BLaER1 treated with 17β-estradiol and CSF1 and Interleukin-3, amounts not matched to agents 10 nM and 100 nM (cell line): ENCODE results near the gene CD226.
"Not testable (repeated sequence)": the region's sequence is repeated elsewhere in the genome, so short reads cannot be mapped to it uniquely, and the experiment has no call there.

Experiments used
- H3K27ac ChIP-seq, 11 experiments: shearing (Covaris generic); formaldehyde crosslinking; 2 replicates each; pipeline ENCODE4 v1.8.1; 2022
- H3K27me3 ChIP-seq, 11 experiments: shearing (Covaris generic); formaldehyde crosslinking; 2 replicates each; pipeline ENCODE4 v1.8.1; 2022
- H3K36me3 ChIP-seq, 11 experiments: shearing (Covaris generic); formaldehyde crosslinking; 2 replicates each; pipeline ENCODE4 v1.8.1; 2022
- H3K4me1 ChIP-seq, 10 experiments: shearing (Covaris generic); formaldehyde crosslinking; 2 replicates each; pipeline ENCODE4 v1.8.1; 2022
- H3K4me2 ChIP-seq, 11 experiments: shearing (Covaris generic); formaldehyde crosslinking; 2 replicates each; pipeline ENCODE4 v1.8.1; 2022
- H3K4me3 ChIP-seq, 10 experiments: shearing (Covaris generic); formaldehyde crosslinking; 2 replicates each; pipeline ENCODE4 v1.8.1; 2022
- H3K9ac ChIP-seq, 11 experiments: shearing (Covaris generic); formaldehyde crosslinking; 2 replicates each; pipeline ENCODE4 v1.8.1; 2022
- H3K9me3 ChIP-seq, 11 experiments: shearing (Covaris generic); formaldehyde crosslinking; replicated peaks in 1 of 11; 2 replicates each; pipeline ENCODE4 v1.8.1; 2022
- H4K20me1 ChIP-seq, 11 experiments: shearing (Covaris generic); formaldehyde crosslinking; 2 replicates each; pipeline ENCODE4 v1.8.1; 2022
- Cebpa-rat ChIP-seq, 11 experiments: shearing (Covaris generic); IDR thresholded peaks; 2 replicates each; pipeline ENCODE4 v1.8.1; 2022

CD226 gene

GRCh38 chr18:69870736-69871135, 76.9 kb downstream of the CD226 start:
- Histone ChIP-seq H3K9ac (no peak overlapping the region), H4K20me1 (no peaks in the 10 kb centered on the region), H3K4me3 (no peak overlapping the region), H3K4me1 (no peaks in the 10 kb centered on the region), H3K27me3 (no peaks in the 10 kb centered on the region), H3K9me3 (no peaks in the 10 kb centered on the region), H3K4me2 (no peak overlapping the region), H3K36me3 (no peaks in the 10 kb centered on the region), H3K27ac (no peak overlapping the region)
- TF ChIP-seq Cebpa-rat (IDR thresholded peaks at IDR 0.05) = no peak

- H3K27me3 ChIP-seq = no peaks in the 10 kb centered on the region
- H3K4me3 ChIP-seq = no peak overlapping the region
- no peaks in the 10 kb centered on the region for H4K20me1 ChIP-seq
- no peaks in the 10 kb centered on the region for H3K9me3 ChIP-seq
- no peaks in the 10 kb centered on the region for H3K4me1 ChIP-seq
- H3K4me2 ChIP-seq = no peak overlapping the region
- no peak overlapping the region for H3K27ac ChIP-seq
- no peak for TF ChIP-seq Cebpa-rat (IDR thresholded peaks at IDR 0.05)
- H3K9ac ChIP-seq = no peak overlapping the region
- no peaks in the 10 kb centered on the region for H3K36me3 ChIP-seq
These were observed 81.5 kb downstream of the CD226 start for GRCh38 chr18:69866212-69866611.

- H3K27ac ChIP-seq = no peak overlapping the region
- H3K9me3 ChIP-seq = no peaks in the 10 kb centered on the region
- no peaks in the 10 kb centered on the region for H3K4me1 ChIP-seq
- H3K4me3 ChIP-seq = no peak overlapping the region
- H3K9ac ChIP-seq = no peak overlapping the region
- no peaks in the 10 kb centered on the region for H3K36me3 ChIP-seq
- H3K4me2 ChIP-seq = no peak overlapping the region
- no peak for TF ChIP-seq Cebpa-rat (IDR thresholded peaks at IDR 0.05)
- no peaks in the 10 kb centered on the region for H4K20me1 ChIP-seq
- no peaks in the 10 kb centered on the region for H3K27me3 ChIP-seq
These were observed 81.9 kb downstream of the CD226 start for GRCh38 chr18:69865776-69866175.

GRCh38 chr18:69864802-69865201, 82.9 kb downstream of the CD226 start:
- not testable (repeated sequence) for H3K9me3 ChIP-seq, H4K20me1 ChIP-seq, H3K4me2 ChIP-seq, H3K9ac ChIP-seq, H3K27me3 ChIP-seq, H3K4me1 ChIP-seq, H3K36me3 ChIP-seq, H3K4me3 ChIP-seq, H3K27ac ChIP-seq

- Histone ChIP-seq H4K20me1 (no peaks in the 10 kb centered on the region), H3K36me3 (no peaks in the 10 kb centered on the region), H3K27ac (no peak overlapping the region), H3K4me1 (peaks cover 0 to 6% (median 0%) of the 10 kb centered on the region in 10 experiments; a peak in 4 of 20 replicates), H3K4me3 (no peak overlapping the region), H3K9ac (no peak overlapping the region), H3K9me3 (no peaks in the 10 kb centered on the region), H3K4me2 (no peak overlapping the region), H3K27me3 (no peaks in the 10 kb centered on the region)
- TF ChIP-seq Cebpa-rat (IDR thresholded peaks at IDR 0.05) = no peak
These were observed 88.8 kb downstream of the CD226 start for GRCh38 chr18:69858897-69859296.

GRCh38 chr18:69854455-69854854, 93.2 kb downstream of the CD226 start:
- H3K4me2 ChIP-seq = no peak overlapping the region
- H3K4me3 ChIP-seq = no peak overlapping the region
- H3K36me3 ChIP-seq = no peaks in the 10 kb centered on the region
- no peaks in the 10 kb centered on the region for H3K27me3 ChIP-seq
- H3K9ac ChIP-seq = no peak overlapping the region
- TF ChIP-seq Cebpa-rat (IDR thresholded peaks at IDR 0.05) = no peak
- no peak overlapping the region for H3K27ac ChIP-seq
- H3K9me3 ChIP-seq = no peaks in the 10 kb centered on the region
- no peaks in the 10 kb centered on the region for H4K20me1 ChIP-seq
- peaks cover 0 to 6% (median 0%) of the 10 kb centered on the region in 10 experiments; a peak in 4 of 20 replicates for H3K4me1 ChIP-seq

GRCh38 chr18:69853051-69853450, 94.6 kb downstream of the CD226 start:
- Histone ChIP-seq H4K20me1 (no peaks in the 10 kb centered on the region), H3K27me3 (no peaks in the 10 kb centered on the region), H3K9me3 (no peaks in the 10 kb centered on the region), H3K27ac (no peak overlapping the region), H3K36me3 (no peaks in the 10 kb centered on the region), H3K4me1 (no peaks in the 10 kb centered on the region), H3K4me2 (no peak overlapping the region), H3K9ac (no peak overlapping the region), H3K4me3 (no peak overlapping the region)
- no peak for TF ChIP-seq Cebpa-rat (IDR thresholded peaks at IDR 0.05)

GRCh38 chr18:69845593-69846506, 101.8 kb downstream of the CD226 start:
- Histone ChIP-seq H3K27ac (no peak overlapping the region), H3K4me3 (no peak overlapping the region), H3K36me3 (no peaks in the 10 kb centered on the region), H3K9me3 (no peaks in the 10 kb centered on the region), H3K4me2 (no peak overlapping the region), H3K4me1 (no peaks in the 10 kb centered on the region), H3K27me3 (no peaks in the 10 kb centered on the region), H3K9ac (no peak overlapping the region), H4K20me1 (no peaks in the 10 kb centered on the region)
- TF ChIP-seq Cebpa-rat (IDR thresholded peaks at IDR 0.05) = no peak

GRCh38 chr18:69844656-69845055, 103.0 kb downstream of the CD226 start:
- Histone ChIP-seq H3K27me3 (no peaks in the 10 kb centered on the region), H3K4me1 (no peaks in the 10 kb centered on the region), H4K20me1 (no peaks in the 10 kb centered on the region), H3K36me3 (no peaks in the 10 kb centered on the region), H3K9me3 (no peaks in the 10 kb centered on the region), H3K9ac (no peak overlapping the region), H3K4me3 (no peak overlapping the region), H3K4me2 (no peak overlapping the region), H3K27ac (no peak overlapping the region)
- TF ChIP-seq Cebpa-rat (IDR thresholded peaks at IDR 0.05) = no peak

GRCh38 chr18:69843015-69843414, 104.7 kb downstream of the CD226 start:
- no peak overlapping the region for H3K4me2 ChIP-seq
- no peaks in the 10 kb centered on the region for H3K27me3 ChIP-seq
- no peaks in the 10 kb centered on the region for H4K20me1 ChIP-seq

More at GRCh38 chr18:69843015-69843414, 104.7 kb downstream of the CD226 start:
- Histone ChIP-seq H3K4me1 (no peaks in the 10 kb centered on the region), H3K9me3 (peaks cover 0 to 5% (median 0%) of the 10 kb centered on the region in 11 experiments; a peak in 1 of 22 replicates), H3K9ac (no peak overlapping the region), H3K4me3 (no peak overlapping the region), H3K27ac (no peak overlapping the region), H3K36me3 (no peaks in the 10 kb centered on the region)
- no peak for TF ChIP-seq Cebpa-rat (IDR thresholded peaks at IDR 0.05)
